GM10248 (cell line): ENCODE results near the gene KIF5B.

ENCODE experiments used
- CTCF ChIA-PET: fragments of 300-600 bp; sonication (Branson Sonifier 250); formaldehyde crosslinking; extraction: SDS; loops from one replicate; lab custom pipeline; 2021; ENCODE audit warnings: antibody characterized with exemption; lab: Yijun Ruan, JAX
- POLR2A ChIA-PET: fragments of 350-650 bp; sonication (Branson Sonifier 250); formaldehyde crosslinking; extraction: SDS; loops from one replicate; lab custom pipeline; 2020; ENCODE audit warnings: antibody characterized with exemption; lab: Yijun Ruan, JAX
- DNase-seq: peaks from one replicate; pipeline ENCODE4 v3.0.0; 2012; ENCODE audit errors: extremely low spot score
- TF ChIP-seq, protein P1 (sequence below): IDR thresholded peaks from 2 replicates; pipeline ENCODE4 v1.5.1; 2012; ENCODE audit warnings: mild to moderate bottlenecking, low read depth; ENCODE audit errors: extremely low read depth, missing control alignments, control extremely low read depth

KIF5B gene

DNA sequence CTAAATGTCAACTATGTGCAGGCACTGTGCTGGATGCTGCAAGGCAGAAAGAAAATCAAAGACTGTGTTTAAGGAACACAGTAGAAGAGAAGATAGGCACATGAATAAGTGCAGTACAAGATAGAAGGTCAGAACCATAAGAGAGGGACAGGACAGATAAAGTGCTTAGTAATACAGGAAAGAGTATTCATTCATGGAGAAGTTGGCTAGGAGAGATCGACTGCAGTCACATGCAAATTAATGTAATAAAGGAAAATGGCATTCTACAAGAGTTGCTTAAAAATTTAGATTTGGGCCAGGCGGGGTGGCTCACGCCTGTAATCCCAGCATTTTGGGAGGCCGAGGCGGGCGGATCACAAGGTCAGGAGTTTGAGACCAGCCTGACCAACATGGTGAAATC, 24.8 kb downstream of the KIF5B start:
- ChIA-PET CTCF (interaction anchor here (2.3 kb wide), 1 partner anchor 10 kb away, joined by 7 read pairs; no protein-coding TSS in a partner anchor), POLR2A (no interaction called here)
- DNase-seq = no peak

DNA sequence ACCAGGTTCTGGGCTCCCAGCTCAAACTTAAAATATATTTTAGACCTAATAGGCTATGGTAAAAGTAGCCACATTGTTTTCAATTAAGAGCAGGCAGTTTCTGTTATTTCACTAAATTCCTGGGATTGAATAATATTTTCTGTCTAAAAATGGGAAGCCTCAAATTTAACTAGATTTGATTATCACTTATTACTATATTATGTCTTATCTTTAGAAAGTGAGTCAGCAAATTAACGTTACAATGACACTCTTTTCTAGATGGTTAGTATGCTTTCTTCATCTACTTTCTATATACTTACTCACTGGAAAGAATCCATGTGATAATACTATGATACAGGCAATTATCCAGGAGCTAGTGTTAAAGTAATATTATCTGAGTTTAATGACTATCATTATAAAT, 27.5 kb downstream of the KIF5B start:
- CTCF ChIA-PET = interaction anchor here (1.1 to 1.4 kb wide), 2 partner anchors 8 to 32 kb away, joined by 3 read pairs; no protein-coding TSS in a partner anchor
- POLR2A ChIA-PET = no interaction called here
- TF ChIP-seq, protein P1, sequence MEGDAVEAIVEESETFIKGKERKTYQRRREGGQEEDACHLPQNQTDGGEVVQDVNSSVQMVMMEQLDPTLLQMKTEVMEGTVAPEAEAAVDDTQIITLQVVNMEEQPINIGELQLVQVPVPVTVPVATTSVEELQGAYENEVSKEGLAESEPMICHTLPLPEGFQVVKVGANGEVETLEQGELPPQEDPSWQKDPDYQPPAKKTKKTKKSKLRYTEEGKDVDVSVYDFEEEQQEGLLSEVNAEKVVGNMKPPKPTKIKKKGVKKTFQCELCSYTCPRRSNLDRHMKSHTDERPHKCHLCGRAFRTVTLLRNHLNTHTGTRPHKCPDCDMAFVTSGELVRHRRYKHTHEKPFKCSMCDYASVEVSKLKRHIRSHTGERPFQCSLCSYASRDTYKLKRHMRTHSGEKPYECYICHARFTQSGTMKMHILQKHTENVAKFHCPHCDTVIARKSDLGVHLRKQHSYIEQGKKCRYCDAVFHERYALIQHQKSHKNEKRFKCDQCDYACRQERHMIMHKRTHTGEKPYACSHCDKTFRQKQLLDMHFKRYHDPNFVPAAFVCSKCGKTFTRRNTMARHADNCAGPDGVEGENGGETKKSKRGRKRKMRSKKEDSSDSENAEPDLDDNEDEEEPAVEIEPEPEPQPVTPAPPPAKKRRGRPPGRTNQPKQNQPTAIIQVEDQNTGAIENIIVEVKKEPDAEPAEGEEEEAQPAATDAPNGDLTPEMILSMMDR = no peak
- no peak for DNase-seq

More for the DNA sequence above, 24.8 kb downstream of the KIF5B start:
- TF ChIP-seq, protein P1 = no peak

DNA sequence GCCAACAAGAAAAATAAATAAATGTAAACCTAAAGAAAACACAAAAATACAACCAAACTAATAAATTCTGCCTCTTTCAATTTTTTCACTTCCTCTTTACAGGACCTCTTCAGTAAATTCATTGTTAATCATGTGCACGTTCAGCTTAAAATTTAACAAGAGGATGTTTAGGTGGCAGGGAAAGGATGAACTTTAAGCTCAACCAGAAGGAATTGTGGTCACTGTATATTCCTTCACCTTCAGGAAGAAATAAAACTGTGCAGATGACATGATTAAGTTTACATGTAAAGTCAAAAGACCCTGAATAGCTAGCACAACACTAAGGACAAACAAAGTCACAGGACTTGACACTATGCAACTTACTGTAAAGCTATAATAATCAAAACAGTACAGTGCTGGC, 33.0 kb downstream of the KIF5B start:
- ChIA-PET POLR2A (no interaction called here), CTCF (interaction anchor here (1.1 kb wide), 2 partner anchors 10 to 161 kb away, joined by 3 read pairs; no protein-coding TSS in a partner anchor)
- DNase-seq = no peak
- TF ChIP-seq, protein P1 = no peak

DNA sequence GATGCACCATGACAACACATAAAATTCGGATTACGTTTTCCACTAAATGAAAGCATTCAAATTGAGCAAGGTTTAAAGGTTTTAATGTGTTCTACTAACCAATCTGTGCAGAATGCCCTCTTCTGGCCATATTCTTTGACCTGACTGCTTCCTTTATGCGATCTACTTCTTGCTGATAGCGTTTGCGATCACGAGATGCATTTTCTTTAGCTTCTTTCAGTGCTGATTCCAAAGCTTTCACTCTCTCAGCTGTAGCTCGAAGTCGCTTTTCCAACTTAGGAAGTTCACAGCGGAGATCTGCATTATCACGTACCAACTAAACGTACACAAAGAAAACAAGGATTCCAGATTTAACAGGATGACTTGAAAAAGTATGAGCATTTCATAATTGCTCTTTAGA, 39.2 kb downstream of the KIF5B start:
- DNase-seq = no peak
- TF ChIP-seq, protein P1 = no peak
- POLR2A ChIA-PET = no interaction called here
- CTCF ChIA-PET = no interaction called here

DNA sequence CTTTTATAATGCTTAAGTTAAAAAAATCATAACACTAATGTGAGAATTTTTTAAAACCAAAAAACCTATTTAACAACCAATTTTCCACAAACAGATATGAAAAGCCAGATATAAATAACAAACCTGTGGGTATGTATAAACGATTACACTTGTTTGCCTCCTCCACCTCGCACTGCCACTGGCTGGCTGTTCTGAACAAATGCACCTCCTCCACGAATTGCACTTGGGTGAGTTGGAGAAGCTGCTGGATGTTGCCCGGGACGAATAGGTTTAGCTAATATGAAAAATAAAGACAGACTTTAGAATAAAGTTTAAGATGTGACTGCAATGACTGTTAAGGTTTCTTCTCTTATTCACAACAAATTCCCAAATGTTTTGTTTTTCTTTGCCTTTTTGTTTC, 40.8 kb downstream of the KIF5B start:
- no peak for DNase-seq
- TF ChIP-seq, protein P1 = no peak
- POLR2A ChIA-PET = no interaction called here
- CTCF ChIA-PET = interaction anchor here (1.0 to 1.3 kb wide), 2 partner anchors 10 to 154 kb away, joined by 3 to 4 read pairs; no protein-coding TSS in a partner anchor

DNA sequence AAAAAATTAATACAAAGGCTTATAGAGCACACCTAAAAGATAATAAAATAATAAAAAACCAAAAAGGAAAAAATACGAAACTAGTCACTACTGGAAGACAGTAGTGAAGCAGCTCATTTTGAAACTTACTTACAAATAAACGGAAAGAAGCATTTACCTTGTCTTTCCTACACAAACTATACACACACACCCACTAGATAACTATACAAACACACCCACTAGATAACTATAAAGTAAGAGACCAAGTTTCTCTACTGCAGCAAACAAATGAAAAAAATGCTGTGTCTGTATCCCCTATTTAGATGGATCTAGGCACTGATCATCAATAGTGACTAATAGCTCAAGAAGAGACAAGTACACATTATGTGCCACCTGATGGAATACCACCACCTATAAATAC, 49.2 kb downstream of the KIF5B start:
- DNase-seq = no peak
- POLR2A ChIA-PET = no interaction called here
- TF ChIP-seq, protein P1 = no peak
- CTCF ChIA-PET = interaction anchor here (3.2 kb wide), 1 partner anchor 14 kb away, joined by 13 read pairs; no protein-coding TSS in a partner anchor
